Trophoblast cell (in vitro differentiated cells and primary cell): ENCODE results near the gene UPK3A.
"Not testable (repeated sequence)": the region's sequence is repeated elsewhere in the genome, so short reads cannot be mapped to it uniquely, and the experiment has no call there.

Experiments
- DNase-seq, 2 donors: peaks; one replicate each; pipeline ENCODE4 v3.0.0-alpha.2; 2016
- H2AFZ ChIP-seq: 2 replicates; pipeline ENCODE4 v1.6.1; 2013; ENCODE audit warnings: low read length, moderate library complexity, mild to moderate bottlenecking; ENCODE audit not compliant: insufficient read depth, poor library complexity
- H2AK5ac ChIP-seq: 2 replicates; pipeline ENCODE4 v1.6.1; 2013; ENCODE audit warnings: mild to moderate bottlenecking, low read length
- H2BK120ac ChIP-seq: 2 replicates; pipeline ENCODE4 v1.6.1; 2013; ENCODE audit warnings: low read length, mild to moderate bottlenecking, moderate library complexity; ENCODE audit not compliant: insufficient read depth, poor library complexity
- H2BK12ac ChIP-seq: 2 replicates; pipeline ENCODE4 v1.6.1; 2013; ENCODE audit warnings: mild to moderate bottlenecking, low read length, moderate library complexity
- H2BK5ac ChIP-seq: 2 replicates; pipeline ENCODE4 v1.6.1; 2013; ENCODE audit warnings: low read length, low read depth, moderate library complexity, mild to moderate bottlenecking; ENCODE audit not compliant: poor library complexity
- H3K14ac ChIP-seq: 2 replicates; pipeline ENCODE4 v1.6.1; 2013; ENCODE audit warnings: mild to moderate bottlenecking, low read length
- H3K18ac ChIP-seq: 2 replicates; pipeline ENCODE4 v1.6.1; 2013; ENCODE audit warnings: mild to moderate bottlenecking, low read length
- H3K23ac ChIP-seq: 2 replicates; pipeline ENCODE4 v1.6.1; 2013; ENCODE audit warnings: low read length
- H3K27ac ChIP-seq: 2 replicates; pipeline ENCODE4 v1.5.1; 2013; ENCODE audit warnings: low read depth, mild to moderate bottlenecking, inconsistent platforms, low read length, moderate library complexity
- H3K27me3 ChIP-seq: 2 replicates; pipeline ENCODE4 v1.6.1; 2013; ENCODE audit warnings: inconsistent platforms, mild to moderate bottlenecking, low read length, moderate library complexity; ENCODE audit not compliant: insufficient read depth
- H3K36me3 ChIP-seq, 2 experiments: 1 replicate in 1 of 2; 2 replicates in 1 of 2; pipeline ENCODE4 v1.6.1; 2013; ENCODE audit warnings: low read length in 2 of 2, mild to moderate bottlenecking in 2 of 2, moderate library complexity in 1 of 2; ENCODE audit not compliant: insufficient read depth in 2 of 2, control insufficient read depth in 1 of 2
- H3K4ac ChIP-seq: 2 replicates; pipeline ENCODE4 v1.6.1; 2013; ENCODE audit warnings: low read depth, mild to moderate bottlenecking, low read length, moderate library complexity
- H3K4me1 ChIP-seq, 2 experiments: 1 replicate in 1 of 2; 2 replicates in 1 of 2; pipeline ENCODE4 v1.6.1; 2013; ENCODE audit warnings: low read length in 2 of 2, mild to moderate bottlenecking in 2 of 2, moderate library complexity in 1 of 2; ENCODE audit not compliant: insufficient read depth in 2 of 2, control insufficient read depth in 1 of 2
- H3K4me2 ChIP-seq: 2 replicates; pipeline ENCODE4 v1.6.1; 2013; ENCODE audit warnings: inconsistent platforms, mild to moderate bottlenecking, low read length, moderate library complexity
- H3K4me3 ChIP-seq: 2 replicates; pipeline ENCODE4 v1.5.1; 2013; ENCODE audit warnings: mild to moderate bottlenecking, low read depth, low read length, inconsistent platforms
- H3K79me1 ChIP-seq: one replicate; pipeline ENCODE4 v1.6.1; 2013; ENCODE audit warnings: low read length
- H3K79me2 ChIP-seq: 2 replicates; pipeline ENCODE4 v1.6.1; 2013; ENCODE audit warnings: low read length, mild to moderate bottlenecking; ENCODE audit not compliant: control insufficient read depth, insufficient read depth, poor library complexity
- H3K9ac ChIP-seq: 2 replicates; pipeline ENCODE4 v1.6.1; 2013; ENCODE audit warnings: mild to moderate bottlenecking, low read length
- H3K9me3 ChIP-seq: 2 replicates; pipeline ENCODE4 v1.6.1; 2013; ENCODE audit warnings: low read depth, mild to moderate bottlenecking, control low read depth, inconsistent platforms, low read length; ENCODE audit not compliant: insufficient read depth
- H4K12ac ChIP-seq: 2 replicates; pipeline ENCODE4 v1.6.1; 2013; ENCODE audit warnings: low read depth, mild to moderate bottlenecking, low read length, moderate library complexity
- H4K8ac ChIP-seq: 2 replicates; pipeline ENCODE4 v1.6.1; 2013; ENCODE audit warnings: low read depth, mild to moderate bottlenecking, low read length, moderate library complexity
- H4K91ac ChIP-seq: one replicate; pipeline ENCODE4 v1.6.1; 2013; ENCODE audit warnings: low read depth, mild to moderate bottlenecking, low read length, moderate library complexity
- WGBS: extraction: QIAGEN DNeasy Blood & Tissue Kit; methylation state at CpG from one replicate; pipeline ENCODE4 v1.1.7; 2013; ENCODE audit warnings: missing lambda C conversion rate; ENCODE audit not compliant: insufficient read length, insufficient coverage; ENCODE audit errors: extremely low coverage; 5-methylcytosine and 5-hydroxymethylcytosine counted together

Gene UPK3A

GRCh38 chr22:45277720-45278119, 7.0 kb upstream of the UPK3A start:
- H3K14ac ChIP-seq, H2BK120ac ChIP-seq, H2AK5ac ChIP-seq, H3K9me3 ChIP-seq, H2BK12ac ChIP-seq, H3K4me1 ChIP-seq, H3K36me3 ChIP-seq, H3K4me2 ChIP-seq, H3K9ac ChIP-seq, H3K27ac ChIP-seq, H3K23ac ChIP-seq, H3K27me3 ChIP-seq, H3K18ac ChIP-seq, H3K79me1 ChIP-seq, H3K79me2 ChIP-seq, H2BK5ac ChIP-seq, H4K12ac ChIP-seq, H3K4me3 ChIP-seq, H4K8ac ChIP-seq, H3K4ac ChIP-seq, H2AFZ ChIP-seq, H4K91ac ChIP-seq, DNase-seq: not testable (repeated sequence)
- no CpG with 5 or more reads among the region's 7 CpGs for WGBS

GRCh38 chr22:45278125-45278524, 6.6 kb upstream of the UPK3A start:
- Histone ChIP-seq H2BK5ac (no peak overlapping the region), H4K91ac (no peak overlapping the region), H3K23ac (no peak overlapping the region), H3K79me1 (no peaks in the 10 kb centered on the region), H3K36me3 (no peaks in the 10 kb centered on the region), H3K9ac (no peak overlapping the region), H4K8ac (no peak overlapping the region), H3K14ac (no peak overlapping the region), H3K18ac (no peak overlapping the region), H3K4me1 (peaks cover 4 to 8% of the 10 kb centered on the region in 2 experiments), H3K9me3 (no peaks in the 10 kb centered on the region), H3K4me3 (no peak overlapping the region), H2BK120ac (no peak overlapping the region), H3K4ac (no peak overlapping the region), H3K4me2 (no peak overlapping the region), H2AFZ (no peak overlapping the region), H2AK5ac (no peak overlapping the region), H3K27me3 (no peaks in the 10 kb centered on the region), H3K27ac (no peak overlapping the region), H3K79me2 (no peaks in the 10 kb centered on the region), H4K12ac (no peak overlapping the region), H2BK12ac (peak overlapping the region; percentile 4)
- WGBS = no CpG with 5 or more reads among the region's 9 CpGs
- DNase-seq = no peak

DNA sequence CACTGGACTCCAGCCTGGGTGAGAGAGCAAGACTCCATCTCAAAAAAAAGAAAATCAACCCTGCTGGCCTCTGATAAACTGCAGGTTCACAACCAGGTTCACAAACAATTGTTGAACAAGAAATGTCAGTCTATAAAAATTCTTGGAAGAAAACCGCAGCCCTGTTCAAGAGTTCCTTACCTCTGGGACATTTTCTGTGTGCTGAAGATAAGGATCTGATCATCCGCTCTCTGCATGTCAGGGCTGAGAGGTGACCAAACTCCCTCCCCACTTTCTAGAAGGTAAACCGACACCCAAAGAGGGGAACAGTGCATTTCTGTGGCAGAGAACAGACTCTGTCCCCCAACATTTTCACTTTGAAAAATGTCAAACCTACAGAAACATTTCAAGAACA, 4.2 kb upstream of the UPK3A start:
- no CpG with 5 or more reads among the region's 3 CpGs for WGBS
- Histone ChIP-seq H2AK5ac (no peak overlapping the region), H4K12ac (no peak overlapping the region), H2AFZ (no peak overlapping the region), H4K91ac (no peak overlapping the region), H2BK120ac (no peak overlapping the region), H3K4ac (no peak overlapping the region), H3K18ac (no peak overlapping the region), H3K79me2 (no peaks in the 10 kb centered on the region), H2BK12ac (no peak overlapping the region), H3K14ac (no peak overlapping the region), H3K23ac (no peak overlapping the region), H3K9me3 (no peaks in the 10 kb centered on the region), H3K27ac (no peak overlapping the region), H3K4me2 (no peak overlapping the region), H3K4me1 (peaks cover 8 to 14% of the 10 kb centered on the region in 2 experiments), H4K8ac (no peak overlapping the region), H2BK5ac (no peak overlapping the region), H3K27me3 (no peaks in the 10 kb centered on the region), H3K36me3 (no peaks in the 10 kb centered on the region), H3K4me3 (no peak overlapping the region), H3K9ac (no peak overlapping the region), H3K79me1 (no peaks in the 10 kb centered on the region)
- no peak for DNase-seq

GRCh38 chr22:45281010-45281409, 3.7 kb upstream of the UPK3A start:
- Histone ChIP-seq H3K4me3 (no peak overlapping the region), H2BK12ac (no peak overlapping the region), H4K91ac (no peak overlapping the region), H2BK120ac (no peak overlapping the region), H3K23ac (no peak overlapping the region), H3K4me1 (peaks cover 8 to 14% of the 10 kb centered on the region in 2 experiments), H3K18ac (no peak overlapping the region), H3K14ac (no peak overlapping the region), H3K27me3 (no peaks in the 10 kb centered on the region), H3K79me1 (no peaks in the 10 kb centered on the region), H3K4me2 (no peak overlapping the region), H2AK5ac (no peak overlapping the region), H4K12ac (no peak overlapping the region), H2AFZ (no peak overlapping the region), H3K9ac (no peak overlapping the region), H3K27ac (no peak overlapping the region), H3K36me3 (no peaks in the 10 kb centered on the region), H3K4ac (no peak overlapping the region), H3K9me3 (peaks cover 2% of the 10 kb centered on the region), H2BK5ac (no peak overlapping the region), H4K8ac (no peak overlapping the region), H3K79me2 (no peaks in the 10 kb centered on the region)
- no peak for DNase-seq
- 100% methylated on average over 1 of the region's 3 CpGs for WGBS
